Calu3 (cell line): ENCODE data around the gene ROGDI. TPM values are rescaled to one million over a fixed set of nuclear protein-coding genes. Genes with fewer than 3 reads are reported as not detected.

Source experiments
- BruUV-seq: library from RNA; stranded (reverse); fragments of 400-500 nt; replicated peaks from 2 replicates; lab custom pipeline; 2021; lab: Mats Ljungman, UMichigan
- CTCF ChIA-PET: fragments of 300-600 bp; sonication (Branson Sonifier 250); formaldehyde crosslinking; loops from one replicate; lab custom pipeline; 2022; ENCODE audit warnings: antibody characterized with exemption; lab: Charles Lee
- DNase-seq: peaks from one replicate; pipeline ENCODE4 v3.0.0; 2022
- H3K27ac Mint-ChIP-seq: one replicate; pipeline ENCODE4 v1.8.0; 2022; ENCODE audit warnings: mixed read lengths; ENCODE audit not compliant: unreplicated experiment
- H3K27me3 Mint-ChIP-seq: one replicate; pipeline ENCODE4 v1.8.0; 2022; ENCODE audit warnings: mixed read lengths; ENCODE audit not compliant: unreplicated experiment
- H3K36me3 Mint-ChIP-seq: one replicate; pipeline ENCODE4 v1.8.0; 2022; ENCODE audit warnings: mild to moderate bottlenecking, moderate library complexity, mixed read lengths; ENCODE audit not compliant: insufficient read depth, unreplicated experiment
- H3K4me1 Mint-ChIP-seq: one replicate; pipeline ENCODE4 v1.8.0; 2022; ENCODE audit warnings: mild to moderate bottlenecking, low read depth, mixed read lengths; ENCODE audit not compliant: unreplicated experiment
- H3K4me3 Mint-ChIP-seq: one replicate; pipeline ENCODE4 v1.8.0; 2022; ENCODE audit warnings: mild to moderate bottlenecking, low read depth, moderate library complexity, mixed read lengths; ENCODE audit not compliant: unreplicated experiment
- H3K9me3 Mint-ChIP-seq: one replicate; pipeline ENCODE4 v1.8.0; 2022; ENCODE audit warnings: low read depth, mixed read lengths; ENCODE audit not compliant: unreplicated experiment
- intact Hi-C: fragments of 100-400 bp; cut with micrococcal nuclease; formaldehyde crosslinking; loops from one replicate; pipeline ENCODE4 v1.10.0; 2022; ENCODE audit not compliant: unreplicated experiment
- total RNA-seq: library from RNA; stranded (reverse); gene quantifications from 2 replicates; pipeline ENCODE4 v1.2.3, GENCODE V29; 2022
- TF ChIP-seq, protein P1 (sequence below): fragments of 200-600 bp; IDR thresholded peaks from one replicate; pipeline ENCODE4 v1.8.0; 2022; ENCODE audit warnings: antibody characterized with exemption; ENCODE audit not compliant: unreplicated experiment

The ROGDI gene
- total RNA-seq, 1 experiment from 2014 or later: 20.8 TPM

DNA sequence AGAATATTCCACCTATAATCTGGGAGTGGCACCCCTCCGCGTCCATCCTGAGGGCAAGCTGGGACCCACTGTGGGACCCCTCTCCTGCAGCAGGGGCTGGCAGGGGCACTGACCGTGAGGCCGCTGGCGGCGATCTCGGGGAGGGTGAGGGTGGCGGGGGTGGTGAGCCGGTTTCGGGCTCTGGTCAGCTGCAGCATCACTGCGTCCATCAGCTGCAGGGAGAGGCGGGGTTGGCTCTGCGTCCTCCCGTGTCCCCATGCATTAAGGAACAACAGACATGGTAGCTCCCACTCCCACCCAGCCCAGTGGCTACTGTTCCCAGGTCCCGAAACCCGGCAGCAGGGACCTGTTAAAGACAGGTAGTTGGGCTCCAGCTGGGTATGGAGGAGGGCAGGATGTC, 4.0 kb downstream of the ROGDI start:
- BruUV-seq: no TSS peak

DNA sequence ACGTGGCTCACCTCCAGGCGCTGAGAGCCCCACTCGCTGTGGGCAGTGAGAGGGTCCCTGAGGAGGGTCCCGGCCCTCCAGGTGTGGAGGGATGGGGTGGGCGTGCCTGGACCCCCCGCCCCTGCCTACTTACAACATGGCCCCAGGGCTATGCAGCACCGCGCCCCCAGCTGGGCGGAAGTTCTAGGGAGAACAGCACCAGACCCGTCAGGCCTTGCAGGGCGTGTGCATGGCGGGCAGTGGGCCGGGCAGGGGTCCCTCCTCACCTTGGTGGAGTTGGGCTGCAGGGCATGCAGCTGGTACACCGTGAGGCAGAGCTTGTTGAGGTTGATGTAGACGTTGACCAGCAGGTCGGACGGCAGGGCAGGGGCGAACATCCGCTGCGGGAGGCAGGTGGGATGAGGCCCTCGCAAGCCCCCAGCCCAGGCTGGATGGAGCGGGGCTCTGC, 4.6 kb downstream of the ROGDI start:
- TF ChIP-seq, protein P1, sequence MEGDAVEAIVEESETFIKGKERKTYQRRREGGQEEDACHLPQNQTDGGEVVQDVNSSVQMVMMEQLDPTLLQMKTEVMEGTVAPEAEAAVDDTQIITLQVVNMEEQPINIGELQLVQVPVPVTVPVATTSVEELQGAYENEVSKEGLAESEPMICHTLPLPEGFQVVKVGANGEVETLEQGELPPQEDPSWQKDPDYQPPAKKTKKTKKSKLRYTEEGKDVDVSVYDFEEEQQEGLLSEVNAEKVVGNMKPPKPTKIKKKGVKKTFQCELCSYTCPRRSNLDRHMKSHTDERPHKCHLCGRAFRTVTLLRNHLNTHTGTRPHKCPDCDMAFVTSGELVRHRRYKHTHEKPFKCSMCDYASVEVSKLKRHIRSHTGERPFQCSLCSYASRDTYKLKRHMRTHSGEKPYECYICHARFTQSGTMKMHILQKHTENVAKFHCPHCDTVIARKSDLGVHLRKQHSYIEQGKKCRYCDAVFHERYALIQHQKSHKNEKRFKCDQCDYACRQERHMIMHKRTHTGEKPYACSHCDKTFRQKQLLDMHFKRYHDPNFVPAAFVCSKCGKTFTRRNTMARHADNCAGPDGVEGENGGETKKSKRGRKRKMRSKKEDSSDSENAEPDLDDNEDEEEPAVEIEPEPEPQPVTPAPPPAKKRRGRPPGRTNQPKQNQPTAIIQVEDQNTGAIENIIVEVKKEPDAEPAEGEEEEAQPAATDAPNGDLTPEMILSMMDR: no peak
- peaks cover 68% of the 10 kb centered on the region for H3K36me3 Mint-ChIP-seq
- intact Hi-C loops: no loop called here

More for the DNA sequence above, 4.0 kb downstream of the ROGDI start:
- intact Hi-C loops: no loop called here
- CTCF ChIA-PET: no interaction called here
- Mint-ChIP-seq H3K9me3 (no peaks in the 10 kb centered on the region), H3K4me1 (peaks cover 9% of the 10 kb centered on the region), H3K27ac (peak overlapping the region; percentile 35), H3K4me3 (no peak overlapping the region), H3K36me3 (peaks cover 74% of the 10 kb centered on the region), H3K27me3 (no peaks in the 10 kb centered on the region)
- TF ChIP-seq, protein P1: no peak
- no peak for DNase-seq

DNA sequence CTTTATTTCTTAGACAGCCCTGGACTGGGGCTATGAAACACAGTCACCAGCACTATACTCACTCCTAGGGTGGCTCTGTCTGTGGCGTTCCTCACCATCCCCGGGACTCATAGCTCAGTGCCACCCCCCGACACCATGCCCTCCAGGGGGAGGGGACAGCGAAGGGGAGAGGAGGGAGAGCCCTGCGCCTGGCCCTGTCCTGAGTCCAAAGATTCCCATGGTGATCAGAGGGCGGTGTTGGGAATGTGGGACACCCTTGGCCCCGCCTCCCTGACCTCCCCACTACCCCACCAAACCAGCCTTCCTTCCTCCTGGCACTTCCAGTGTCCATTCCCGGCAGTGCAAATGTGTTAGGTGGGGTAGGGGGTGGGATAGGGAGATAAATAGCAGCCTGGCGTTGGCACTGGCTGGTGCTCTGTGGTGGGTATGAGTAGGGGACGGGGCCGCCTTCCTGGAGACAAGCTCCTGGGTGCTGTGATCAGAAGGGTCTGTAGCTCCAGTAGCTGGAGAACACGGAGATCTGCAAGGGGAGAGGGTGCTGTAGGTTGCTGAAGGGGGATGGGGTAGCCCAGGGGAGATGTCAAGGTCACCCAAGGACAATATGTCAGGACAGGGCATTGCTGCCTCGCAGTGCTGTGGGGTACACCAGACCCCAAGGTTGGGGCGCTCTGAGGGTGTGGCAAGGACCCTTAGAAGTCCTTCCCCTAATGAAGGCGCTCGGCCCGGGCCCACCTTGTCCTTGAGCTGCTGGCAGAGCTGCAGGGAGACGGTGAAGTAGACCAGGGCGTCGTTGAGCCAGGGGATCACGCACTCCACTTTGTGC, 5.2 kb downstream of the ROGDI start:
- Mint-ChIP-seq H3K4me3 (peak overlapping the region; percentile 83), H3K9me3 (no peaks in the 10 kb centered on the region), H3K4me1 (peaks cover 9% of the 10 kb centered on the region), H3K36me3 (peaks cover 61% of the 10 kb centered on the region), H3K27me3 (no peaks in the 10 kb centered on the region), H3K27ac (no peak overlapping the region)
- TF ChIP-seq, protein P1: no peak
- DNase-seq: no peak
- intact Hi-C loops: no loop called here
- BruUV-seq: no TSS peak
- CTCF ChIA-PET: no interaction called here

More for the DNA sequence above, 4.6 kb downstream of the ROGDI start:
- Mint-ChIP-seq H3K4me1 (peaks cover 9% of the 10 kb centered on the region), H3K4me3 (no peak overlapping the region), H3K27ac (no peak overlapping the region), H3K27me3 (no peaks in the 10 kb centered on the region), H3K9me3 (no peaks in the 10 kb centered on the region)
- BruUV-seq: no TSS peak
- CTCF ChIA-PET: no interaction called here
- DNase-seq: no peak

DNA sequence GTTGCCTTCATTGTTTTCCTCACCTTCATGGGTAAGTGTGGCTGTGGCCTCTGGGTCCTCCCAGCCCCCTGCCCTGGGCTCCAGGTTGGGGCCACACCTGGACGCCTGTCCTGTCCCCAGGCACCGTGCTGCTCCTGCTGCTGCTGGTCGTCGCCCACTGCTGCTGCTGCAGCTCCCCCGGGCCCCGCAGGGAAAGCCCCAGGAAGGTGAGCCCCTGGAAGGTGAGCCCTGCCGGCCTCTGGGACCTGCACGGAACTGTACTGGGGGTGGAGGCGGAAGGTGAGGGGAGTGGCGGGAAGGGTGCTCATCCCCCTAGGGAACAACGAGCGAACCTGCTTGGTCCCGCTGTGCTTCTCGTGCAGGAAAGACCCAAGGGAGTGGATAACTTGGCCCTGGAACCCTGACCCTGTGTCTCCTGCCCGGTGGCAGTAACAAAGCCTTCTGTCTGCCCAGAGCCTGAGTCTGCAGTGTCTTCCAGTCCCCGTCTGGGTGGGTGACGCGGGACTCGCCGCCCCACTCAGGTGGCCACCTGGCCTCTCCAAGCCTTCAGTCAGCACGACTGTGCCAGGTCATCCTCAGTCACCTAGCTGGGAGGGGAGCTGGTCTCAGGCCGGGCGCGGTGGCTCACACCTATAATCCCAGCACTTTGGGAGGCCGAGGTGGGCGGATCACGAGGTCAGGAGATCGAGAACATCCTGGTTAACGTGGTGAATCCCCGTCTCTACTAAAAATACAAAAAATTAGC, 6.4 kb downstream of the ROGDI start:
- H3K27me3 Mint-ChIP-seq: no peaks in the 10 kb centered on the region
- peak; percentile 29 for DNase-seq
- intact Hi-C loops: no loop called here
- H3K36me3 Mint-ChIP-seq: peaks cover 57% of the 10 kb centered on the region
- H3K27ac Mint-ChIP-seq: peak overlapping the region; percentile 83
- BruUV-seq: TSS peak; percentile 81
- TF ChIP-seq, protein P1: no peak
- H3K9me3 Mint-ChIP-seq: no peaks in the 10 kb centered on the region
- peaks cover 9% of the 10 kb centered on the region for H3K4me1 Mint-ChIP-seq
- CTCF ChIA-PET: interaction anchor here (1.3 kb wide), 1 partner anchor 28 kb away, joined by 4 read pairs; no protein-coding TSS in a partner anchor
- H3K4me3 Mint-ChIP-seq: peak overlapping the region; percentile 83
